ENCODE results near the gene CEMIP2. TPM values are rescaled to one million over a fixed set of nuclear protein-coding genes. Genes with fewer than 3 reads are reported as not detected.

CEMIP2 gene
- polyA plus RNA-seq, 3 donors, result 11.6 to 58.7 (median 21.4) TPM

DNA sequence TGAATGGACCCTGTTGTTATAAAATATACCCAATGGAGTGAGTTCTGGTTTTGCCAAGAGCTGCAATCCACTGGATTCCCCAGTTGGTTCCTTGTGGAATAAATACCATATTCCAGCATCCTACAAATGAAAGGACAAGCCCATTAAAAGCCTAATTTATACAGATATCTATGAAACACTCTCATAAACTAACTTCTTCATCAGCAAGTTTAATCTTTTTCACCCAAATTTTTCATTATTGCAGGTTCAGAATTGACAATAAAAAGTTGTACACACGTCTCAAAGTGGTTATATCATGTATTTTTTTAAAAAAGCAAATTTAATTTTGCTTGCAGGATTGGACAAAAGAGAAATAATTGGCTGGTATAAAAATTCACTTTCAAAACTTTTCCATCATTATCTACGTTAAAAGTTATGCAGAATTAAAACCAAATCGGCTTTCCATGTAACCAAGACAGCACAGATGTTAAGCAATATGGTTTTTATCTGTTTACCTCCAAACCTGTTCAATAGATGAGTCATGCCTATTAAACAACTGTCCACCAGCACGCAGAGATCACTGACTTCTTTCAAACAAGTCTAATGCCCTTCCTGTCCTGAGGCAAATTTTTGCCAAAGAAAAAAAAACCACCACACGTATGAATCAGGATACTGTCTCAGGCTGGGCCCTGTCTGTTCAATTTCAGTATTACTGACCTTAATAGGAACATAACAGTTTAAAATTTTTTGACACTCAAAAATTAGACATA lies 42.5 kb downstream of the CEMIP2 start:
- Mint-ChIP-seq H3K27ac (no peak overlapping the region), H3K27me3 (ENCODE audit: low read depth in 3 of 3) (peaks cover 0 to 2% (median 0%) of the 10 kb centered on the region in 3 donors), H3K9me3 (peaks cover 0 to 2% (median 0%) of the 10 kb centered on the region in 7 donors), H3K4me3 (no peak overlapping the region), H3K4me1 (no peaks in the 10 kb centered on the region), H3K36me3 (peaks cover 82 to 95% of the 10 kb centered on the region in 2 donors)
- no peak for DNase-seq
- peaks cover 11% of the 10 kb centered on the region for H4K20me1 ChIP-seq (ENCODE audit: insufficient read depth, low read length)
- no peak overlapping the region for H3K4me2 ChIP-seq (replicated peaks; ENCODE audit: extremely low read depth, low read length, poor library complexity, severe bottlenecking)
- H3K9ac ChIP-seq (ENCODE audit: insufficient read depth, low read length, poor library complexity, severe bottlenecking), result no peak overlapping the region
- no peaks in the 10 kb centered on the region for H3K9me3 ChIP-seq (replicated peaks in 1 of 2; ENCODE audit: control insufficient read depth in 1 of 2, insufficient read depth in 1 of 2, low read length in 2 of 2)
- no peaks in the 10 kb centered on the region for H3K27me3 ChIP-seq (ENCODE audit: control insufficient read depth in 2 of 2, insufficient read depth in 2 of 2, low read length in 2 of 2)
- no peak overlapping the region for H2AFZ ChIP-seq (ENCODE audit: insufficient read depth, low read depth, low read length, poor library complexity, severe bottlenecking)
- H3K27ac ChIP-seq (ENCODE audit: low read depth in 1 of 2, low read length in 2 of 2), result no peak overlapping the region
- intact Hi-C loops (cut with micrococcal nuclease), result no loop called here
- 90% methylated on average over 3 of the region's 5 CpGs for WGBS (ENCODE audit: insufficient coverage)
- no peaks in the 10 kb centered on the region for H3K4me1 ChIP-seq (ENCODE audit: control insufficient read depth in 1 of 2, insufficient read depth in 2 of 2, low read length in 2 of 2)
- H3K79me2 ChIP-seq (ENCODE audit: insufficient read depth, low read length), result no peaks in the 10 kb centered on the region
- H3K36me3 ChIP-seq (replicated peaks in 1 of 2; ENCODE audit: control insufficient read depth in 1 of 2, insufficient read depth in 2 of 2, low read length in 2 of 2), result peaks cover 84 to 94% of the 10 kb centered on the region in 2 donors
- TF ChIP-seq, protein P1, sequence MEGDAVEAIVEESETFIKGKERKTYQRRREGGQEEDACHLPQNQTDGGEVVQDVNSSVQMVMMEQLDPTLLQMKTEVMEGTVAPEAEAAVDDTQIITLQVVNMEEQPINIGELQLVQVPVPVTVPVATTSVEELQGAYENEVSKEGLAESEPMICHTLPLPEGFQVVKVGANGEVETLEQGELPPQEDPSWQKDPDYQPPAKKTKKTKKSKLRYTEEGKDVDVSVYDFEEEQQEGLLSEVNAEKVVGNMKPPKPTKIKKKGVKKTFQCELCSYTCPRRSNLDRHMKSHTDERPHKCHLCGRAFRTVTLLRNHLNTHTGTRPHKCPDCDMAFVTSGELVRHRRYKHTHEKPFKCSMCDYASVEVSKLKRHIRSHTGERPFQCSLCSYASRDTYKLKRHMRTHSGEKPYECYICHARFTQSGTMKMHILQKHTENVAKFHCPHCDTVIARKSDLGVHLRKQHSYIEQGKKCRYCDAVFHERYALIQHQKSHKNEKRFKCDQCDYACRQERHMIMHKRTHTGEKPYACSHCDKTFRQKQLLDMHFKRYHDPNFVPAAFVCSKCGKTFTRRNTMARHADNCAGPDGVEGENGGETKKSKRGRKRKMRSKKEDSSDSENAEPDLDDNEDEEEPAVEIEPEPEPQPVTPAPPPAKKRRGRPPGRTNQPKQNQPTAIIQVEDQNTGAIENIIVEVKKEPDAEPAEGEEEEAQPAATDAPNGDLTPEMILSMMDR (IDR thresholded peaks at IDR 0.05), result no peak
- H3K4me3 ChIP-seq (replicated peaks in 1 of 3; ENCODE audit: low read depth in 2 of 3, low read length in 3 of 3), result no peak overlapping the region

- H3K27me3 ChIP-seq (ENCODE audit: control insufficient read depth in 2 of 2, insufficient read depth in 2 of 2, low read length in 2 of 2), result no peaks in the 10 kb centered on the region
- peaks cover 75 to 90% of the 10 kb centered on the region in 2 donors for H3K36me3 Mint-ChIP-seq
- H3K4me2 ChIP-seq (replicated peaks; ENCODE audit: extremely low read depth, low read length, poor library complexity, severe bottlenecking), result no peak overlapping the region
- H3K4me3 ChIP-seq (replicated peaks in 1 of 3; ENCODE audit: low read depth in 2 of 3, low read length in 3 of 3), result no peak overlapping the region
- intact Hi-C loops (cut with micrococcal nuclease), result no loop called here
- H3K4me1 ChIP-seq (ENCODE audit: control insufficient read depth in 1 of 2, insufficient read depth in 2 of 2, low read length in 2 of 2), result peaks cover 0 to 6% of the 10 kb centered on the region in 2 donors
- peaks cover 11% of the 10 kb centered on the region for H4K20me1 ChIP-seq (ENCODE audit: insufficient read depth, low read length)
- peaks cover 0 to 2% (median 0%) of the 10 kb centered on the region in 3 donors for H3K27me3 Mint-ChIP-seq (ENCODE audit: low read depth in 3 of 3)
- no peak overlapping the region for H3K27ac ChIP-seq (ENCODE audit: low read depth in 1 of 2, low read length in 2 of 2)
- no peak overlapping the region for H3K9ac ChIP-seq (ENCODE audit: insufficient read depth, low read length, poor library complexity, severe bottlenecking)
- no peaks in the 10 kb centered on the region for H3K79me2 ChIP-seq (ENCODE audit: insufficient read depth, low read length)
- no peak overlapping the region for H3K4me3 Mint-ChIP-seq
- no peak overlapping the region for H3K27ac Mint-ChIP-seq
- DNase-seq, result no peak
- TF ChIP-seq, protein P1 (IDR thresholded peaks at IDR 0.05), result no peak
- H2AFZ ChIP-seq (ENCODE audit: insufficient read depth, low read depth, low read length, poor library complexity, severe bottlenecking), result no peak overlapping the region
- H3K4me1 Mint-ChIP-seq, result peaks cover 12% of the 10 kb centered on the region
- H3K36me3 ChIP-seq (replicated peaks in 1 of 2; ENCODE audit: control insufficient read depth in 1 of 2, insufficient read depth in 2 of 2, low read length in 2 of 2), result peaks cover 61 to 88% of the 10 kb centered on the region in 2 donors
- peaks cover 0 to 2% (median 0%) of the 10 kb centered on the region in 7 donors for H3K9me3 Mint-ChIP-seq
- no peaks in the 10 kb centered on the region for H3K9me3 ChIP-seq (replicated peaks in 1 of 2; ENCODE audit: control insufficient read depth in 1 of 2, insufficient read depth in 1 of 2, low read length in 2 of 2)
These were observed 46.5 kb downstream of the CEMIP2 start for GRCh38 chr9:71721855-71722254.
